Measurements from ENCODE around the gene CACTIN.
"Not testable (repeated sequence)": the region's sequence is repeated elsewhere in the genome, so short reads cannot be mapped to it uniquely, and the experiment has no call there.

Gene CACTIN

DNA sequence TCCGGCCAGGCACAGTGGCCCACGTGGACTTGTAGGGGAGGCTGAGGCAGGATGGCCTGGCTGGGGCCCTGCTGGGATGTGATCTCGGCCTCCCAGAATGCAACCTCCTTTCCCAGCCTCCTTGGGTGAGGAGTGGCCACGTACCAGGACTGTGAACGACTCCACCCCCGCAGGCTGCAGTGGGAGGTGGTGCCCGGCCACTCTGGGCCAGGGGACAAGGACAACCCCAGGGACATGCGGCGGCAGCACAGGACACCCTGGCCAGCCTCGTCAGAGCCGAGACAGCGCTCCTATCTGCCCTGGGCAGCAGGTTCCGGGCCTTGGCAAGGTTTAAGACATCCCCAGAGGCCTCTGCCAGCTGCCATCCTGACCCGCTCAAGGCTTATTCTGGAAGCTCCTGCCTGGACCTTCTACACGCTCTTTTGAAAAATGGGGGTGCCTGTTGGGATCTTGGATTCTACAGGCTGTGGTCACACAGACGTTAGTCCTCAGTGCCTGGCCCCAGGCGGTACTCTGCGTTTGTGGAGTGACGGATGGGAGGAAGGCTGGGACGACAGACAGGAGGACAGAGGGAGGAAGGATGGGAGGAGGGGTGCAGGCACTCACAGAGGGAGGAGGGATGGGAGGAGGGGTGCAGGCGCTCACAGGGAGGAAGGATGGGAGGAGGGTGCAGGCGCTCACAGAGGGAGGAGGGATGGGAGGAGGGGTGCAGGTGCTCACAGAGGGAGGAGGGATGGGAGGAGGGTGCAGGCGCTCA is 19.9 kb upstream of the CACTIN start:
- no peak for DNase-seq (ENCODE audit: low spot score)

DNA sequence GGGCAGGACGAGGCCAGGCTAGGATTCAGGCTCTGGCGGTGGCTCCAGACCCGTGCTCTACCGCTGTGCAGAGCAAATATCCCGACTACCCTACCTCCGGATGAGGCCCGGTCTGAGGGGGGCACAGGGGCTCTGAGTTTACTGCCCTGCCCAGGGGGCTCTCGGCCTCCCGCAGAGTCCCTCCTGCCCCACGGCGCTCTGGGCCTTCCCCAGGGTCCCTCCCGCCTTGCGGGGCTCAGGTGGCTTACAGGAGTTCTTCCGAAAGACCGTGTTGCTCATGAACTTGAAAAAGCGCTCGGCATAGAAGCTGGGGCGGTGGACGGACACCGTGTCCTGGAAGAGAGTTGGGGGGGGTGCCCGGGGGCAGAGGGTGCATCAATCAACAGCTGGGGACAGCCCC is 19.1 kb upstream of the CACTIN start:
- DNase-seq (ENCODE audit: low spot score) = no peak

DNA sequence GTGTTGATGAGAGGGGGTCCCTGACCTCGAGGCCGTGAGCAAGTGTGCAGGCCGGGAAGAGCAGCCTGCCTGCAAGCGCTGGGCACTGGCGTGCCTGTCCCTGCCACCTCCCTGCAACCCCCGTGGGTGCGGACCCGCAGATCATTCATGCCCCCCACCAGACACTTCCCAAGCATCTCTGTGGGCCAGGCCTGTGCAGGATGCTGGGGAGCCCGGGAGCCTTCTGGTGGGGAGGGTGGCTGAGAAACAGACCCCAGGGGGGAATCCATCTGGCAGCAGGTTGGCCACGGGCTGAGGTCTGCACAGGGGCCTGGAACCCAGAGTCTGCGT is 18.4 kb upstream of the CACTIN start:
- DNase-seq (ENCODE audit: low spot score) = no peak

DNA sequence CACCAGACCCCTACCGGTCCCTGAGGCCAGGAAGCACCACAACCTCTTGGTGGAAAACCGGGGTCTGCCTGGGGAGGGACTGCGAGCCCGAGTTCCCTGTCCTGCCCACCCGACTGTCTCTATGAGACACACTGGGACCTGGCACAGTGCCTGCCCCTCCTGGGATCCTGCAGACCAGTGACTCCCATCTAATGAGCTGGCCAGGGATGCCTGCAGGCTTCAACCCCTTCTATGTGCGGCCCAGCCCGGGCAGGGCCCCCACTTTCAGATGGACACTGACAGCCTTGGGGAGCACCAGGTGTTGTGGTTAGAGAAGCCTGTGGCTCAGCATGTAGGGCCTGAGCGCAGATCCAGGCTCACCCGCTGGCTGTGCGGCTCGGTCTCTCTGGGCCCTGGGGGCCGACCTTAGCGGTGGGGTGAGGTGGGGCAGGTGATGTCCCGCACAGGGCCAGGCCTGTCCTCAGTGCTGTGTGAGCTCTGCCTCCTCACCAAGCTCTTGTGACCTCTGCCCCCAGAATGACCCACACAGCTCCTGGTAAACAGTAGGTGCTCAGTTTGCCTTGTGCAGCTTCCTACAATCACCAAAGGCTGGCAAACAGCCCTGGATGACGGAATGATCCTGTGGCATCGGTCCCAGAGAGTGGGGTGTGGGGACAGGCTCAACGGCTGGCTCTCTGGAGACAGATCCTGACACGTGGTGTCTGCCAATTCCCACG is 17.9 kb upstream of the CACTIN start:
- no peak for DNase-seq (ENCODE audit: low spot score)

DNA sequence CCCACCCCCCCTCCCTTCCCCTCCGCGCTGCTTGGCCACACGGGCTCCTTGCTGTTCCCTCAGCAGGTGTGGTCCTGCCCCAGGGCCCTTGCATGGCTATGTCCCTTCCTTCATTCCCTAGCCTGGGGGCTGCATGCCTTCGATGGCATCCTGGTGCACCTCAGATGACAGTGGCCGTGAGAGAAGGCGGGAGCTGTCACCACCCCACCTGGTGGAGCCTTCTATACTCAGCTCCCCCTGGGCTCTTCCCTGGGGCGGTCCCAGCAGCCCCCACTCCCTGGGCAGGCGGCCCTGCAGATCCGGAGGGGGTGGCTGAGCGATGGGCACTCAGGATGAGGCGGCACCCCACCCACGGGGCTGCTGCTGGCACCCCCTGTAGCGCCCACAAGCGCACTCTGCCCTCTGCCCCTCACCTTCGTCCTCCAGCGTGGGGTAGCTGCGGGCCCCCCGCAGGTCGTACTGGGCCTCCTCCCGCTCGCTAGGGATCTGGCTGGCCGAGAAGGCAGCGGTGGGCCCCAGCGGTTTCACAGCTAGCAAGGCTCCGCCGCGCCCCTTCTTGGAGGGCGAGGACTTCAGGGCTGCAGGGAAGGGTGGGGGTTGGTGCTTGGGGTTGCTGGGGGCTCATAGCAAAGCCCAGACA is 17.2 kb upstream of the CACTIN start:
- DNase-seq (ENCODE audit: low spot score) = no peak

DNA sequence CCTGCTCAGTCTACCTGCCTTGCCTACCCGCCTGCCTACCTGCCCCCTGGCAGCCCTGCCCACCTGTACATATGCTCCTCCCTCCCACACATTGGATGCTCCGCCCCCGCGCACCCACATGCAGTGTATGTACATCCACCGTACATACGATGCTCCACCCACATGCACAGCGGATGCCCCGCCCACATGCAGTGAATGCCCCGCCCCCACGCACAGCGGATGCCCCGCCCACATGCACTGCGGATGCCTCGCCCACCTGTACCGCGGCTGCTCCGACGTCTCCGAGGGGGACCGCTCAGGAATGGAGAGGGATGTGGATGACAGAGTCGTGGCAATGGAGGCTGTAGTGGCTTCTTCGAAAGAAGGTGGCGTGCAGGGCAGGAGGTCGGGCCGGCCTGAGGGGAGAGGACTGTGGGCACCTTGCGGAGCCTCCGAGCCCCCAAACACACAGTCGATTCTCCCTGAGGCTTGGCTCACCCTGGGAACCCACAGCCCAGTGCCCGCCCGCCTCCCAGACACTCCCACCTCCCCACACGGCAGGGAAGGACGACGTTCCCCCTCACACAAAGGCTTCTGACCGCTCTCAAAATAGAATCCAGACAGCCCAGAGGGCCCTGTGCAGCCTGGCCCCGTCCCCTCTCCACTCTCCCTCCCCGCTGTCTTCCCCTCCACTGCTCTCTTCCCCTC is 16.5 kb upstream of the CACTIN start:
- DNase-seq (ENCODE audit: low spot score) = no peak

DNA sequence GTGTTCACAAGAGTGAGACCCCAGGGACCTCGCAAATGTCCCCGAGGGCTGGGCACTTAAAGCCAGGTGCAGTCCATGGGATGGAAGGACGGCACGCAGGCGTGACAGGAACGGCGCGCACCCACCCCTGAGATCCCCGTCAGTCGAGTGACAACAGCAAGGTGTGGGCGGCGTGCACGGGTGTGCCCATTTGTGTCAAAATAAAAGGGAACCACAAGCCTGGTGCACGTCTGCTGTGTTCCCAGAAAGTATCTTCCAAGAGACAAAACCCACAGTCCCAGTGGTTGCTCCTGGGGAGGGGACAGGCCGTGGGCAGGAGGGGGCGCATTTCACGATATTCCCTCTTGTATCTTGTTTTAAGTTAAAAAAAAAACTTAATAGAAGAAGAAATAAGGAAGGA is 15.7 kb upstream of the CACTIN start:
- no peak for DNase-seq (ENCODE audit: low spot score)

DNA sequence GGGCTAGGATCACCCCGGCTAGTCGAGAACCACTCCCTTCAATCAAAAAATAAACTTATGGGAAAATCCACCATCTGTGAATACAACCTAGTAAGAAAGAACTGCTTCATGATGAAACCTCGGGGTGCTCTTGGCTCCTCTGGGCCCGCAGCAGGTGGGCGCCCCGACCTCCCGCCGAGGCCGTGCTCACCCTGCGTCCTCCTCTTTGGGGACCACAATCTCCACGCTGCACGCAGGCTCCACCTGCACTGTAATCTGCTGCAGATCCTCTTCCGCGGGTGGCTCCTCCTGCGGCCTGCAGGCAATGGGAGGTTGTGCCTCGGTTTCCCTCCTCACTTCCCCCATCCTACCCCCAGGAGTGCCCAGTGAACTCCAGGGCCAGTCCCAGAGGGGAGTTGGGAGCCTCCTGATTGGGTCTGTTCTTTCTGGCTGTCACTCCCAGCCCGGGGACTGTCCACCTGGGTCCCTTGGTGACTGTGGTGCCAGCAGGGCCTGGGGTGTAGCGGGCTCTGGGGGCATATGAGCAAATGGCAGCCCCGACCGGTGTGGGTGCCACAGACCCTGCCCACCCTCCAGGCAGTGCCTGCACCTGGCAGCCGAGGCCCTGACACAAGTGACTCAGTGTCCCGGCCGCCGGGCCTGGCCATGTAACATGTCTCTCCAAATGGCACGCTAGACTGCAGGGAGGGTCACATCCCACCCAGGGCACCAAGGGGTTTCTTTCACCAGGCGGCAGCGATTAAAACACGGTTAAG is 15.1 kb upstream of the CACTIN start:
- no peak for DNase-seq (ENCODE audit: low spot score)

DNA sequence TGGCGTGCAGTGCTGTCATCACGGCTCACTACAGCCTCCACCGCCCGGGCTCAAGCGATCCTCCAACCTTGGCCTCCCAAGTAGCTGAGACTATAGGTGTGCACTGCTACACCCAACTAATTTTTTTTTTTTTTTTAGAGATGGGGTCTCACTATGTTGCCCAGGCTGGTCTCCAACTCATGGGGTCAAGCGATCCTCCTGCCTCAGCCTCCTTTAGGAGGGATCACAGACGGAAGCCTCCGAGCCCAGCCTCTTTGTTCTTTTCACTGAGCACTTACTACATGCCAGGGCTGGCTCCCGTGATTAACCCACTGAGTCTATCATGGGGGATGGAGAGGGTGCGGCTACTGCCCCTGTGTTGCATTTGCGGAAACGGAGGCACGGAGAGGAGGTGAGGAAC is 12.9 kb upstream of the CACTIN start:
- no peak for DNase-seq (ENCODE audit: low spot score)

DNA sequence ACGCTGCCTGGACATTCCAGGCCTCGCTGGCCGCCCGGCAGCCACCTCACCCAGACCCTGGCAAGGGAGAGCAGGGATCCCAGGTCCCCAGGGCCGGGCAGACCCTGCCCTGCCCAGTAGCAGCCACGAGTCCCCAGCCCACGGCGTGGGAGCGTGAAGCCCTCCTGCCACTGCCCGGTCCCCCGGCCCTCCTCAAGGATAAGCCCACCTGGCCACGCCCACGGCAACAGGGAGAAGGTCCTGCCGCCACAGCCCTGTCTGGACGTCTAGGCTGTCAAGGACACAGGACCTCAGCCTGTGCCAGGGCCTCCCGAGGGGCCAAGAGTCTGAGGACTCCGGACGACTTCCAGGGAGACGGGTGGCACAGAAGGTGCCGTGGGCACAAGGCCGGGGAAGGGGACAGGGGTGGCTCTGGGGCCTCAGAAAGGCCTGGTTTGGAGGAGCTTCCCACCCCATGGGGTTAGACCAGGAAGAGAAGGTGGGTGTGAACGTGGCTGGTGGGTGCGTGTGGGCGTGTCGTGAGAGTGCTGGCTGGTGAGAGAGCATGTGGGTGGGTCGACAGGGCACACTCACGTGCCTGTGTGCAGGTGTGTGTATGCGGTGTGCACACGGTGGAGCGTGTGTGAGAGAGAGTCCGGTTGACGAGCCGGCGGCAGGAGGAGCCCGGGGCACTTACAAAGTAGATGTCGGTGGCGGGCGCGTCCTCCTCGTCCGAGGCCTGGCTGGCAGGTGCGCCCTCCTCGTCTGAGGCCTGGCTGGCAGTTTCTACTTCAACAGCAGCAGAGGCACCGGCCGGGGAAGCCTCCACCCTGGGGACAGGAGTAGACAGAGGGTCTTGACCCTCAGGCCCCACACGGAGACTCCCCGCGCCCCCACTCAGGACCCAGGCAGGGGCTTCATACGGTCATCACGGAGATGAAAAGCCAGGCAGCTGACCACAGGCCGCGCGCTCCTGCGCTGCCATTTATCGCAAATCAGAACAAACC is 11.9 kb upstream of the CACTIN start:
- DNase-seq (ENCODE audit: low spot score) = no peak

DNA sequence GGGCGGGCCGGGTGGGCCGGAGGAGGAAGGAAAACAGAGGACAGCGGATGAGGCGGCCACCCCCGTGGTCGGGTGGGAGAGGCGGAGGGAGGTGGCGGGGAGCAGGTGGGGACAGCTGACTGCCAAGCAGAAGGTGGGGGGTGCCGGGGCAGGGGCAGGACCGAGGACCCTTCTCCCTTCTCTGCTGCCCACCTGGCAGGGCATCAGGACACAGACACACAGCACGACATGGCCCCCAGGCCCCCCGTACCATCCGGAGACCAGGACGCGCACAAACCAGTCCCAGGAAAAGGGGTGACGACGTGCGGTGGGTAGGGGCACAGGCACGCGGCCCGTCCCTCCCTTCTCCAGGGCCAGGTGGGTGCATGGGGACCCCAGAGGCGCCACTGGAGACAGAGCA is 11.0 kb upstream of the CACTIN start:
- no peak for DNase-seq (ENCODE audit: low spot score)

DNA sequence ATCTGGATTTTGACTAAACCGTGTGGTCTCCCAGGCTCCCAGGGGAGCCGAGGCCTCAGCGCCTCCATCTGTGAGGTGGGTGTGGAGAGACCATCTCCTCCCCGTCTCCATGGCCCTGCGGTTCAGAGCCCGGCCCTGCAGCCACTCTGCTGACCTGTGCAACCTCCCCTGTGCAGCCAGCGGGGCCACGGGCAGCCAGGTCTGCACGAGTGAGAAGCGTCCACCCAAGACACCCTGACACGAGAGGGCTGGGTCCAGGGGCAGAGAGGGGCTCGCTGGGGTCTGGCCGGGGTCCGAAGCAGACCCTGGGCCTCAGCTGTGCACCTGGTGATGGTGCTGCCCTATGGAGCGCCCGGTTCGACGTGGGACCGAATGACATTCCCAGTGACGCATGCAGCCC is 10.4 kb upstream of the CACTIN start:
- no peak for DNase-seq (ENCODE audit: low spot score)

DNA sequence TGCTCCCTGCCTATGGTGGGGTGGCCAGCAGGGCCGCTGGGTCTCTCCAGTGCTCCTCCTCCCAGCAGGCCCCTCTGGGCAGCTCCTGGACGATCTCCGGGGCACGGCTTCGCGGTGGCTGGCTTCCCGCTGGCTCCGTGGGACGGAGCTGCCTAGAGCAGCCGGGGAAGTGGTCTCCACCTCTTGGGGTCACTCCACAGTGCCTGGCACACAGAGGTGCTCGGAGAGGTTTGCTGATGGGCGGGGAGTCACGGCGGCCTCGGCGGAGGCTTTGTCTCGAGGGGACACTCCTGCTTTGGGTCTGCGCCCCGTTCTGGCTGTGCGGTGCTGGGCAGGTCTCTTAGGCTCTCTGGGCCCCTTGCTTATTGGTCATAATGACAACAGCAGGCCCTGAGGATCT is 9.9 kb upstream of the CACTIN start:
- no peak for DNase-seq (ENCODE audit: low spot score)

DNA sequence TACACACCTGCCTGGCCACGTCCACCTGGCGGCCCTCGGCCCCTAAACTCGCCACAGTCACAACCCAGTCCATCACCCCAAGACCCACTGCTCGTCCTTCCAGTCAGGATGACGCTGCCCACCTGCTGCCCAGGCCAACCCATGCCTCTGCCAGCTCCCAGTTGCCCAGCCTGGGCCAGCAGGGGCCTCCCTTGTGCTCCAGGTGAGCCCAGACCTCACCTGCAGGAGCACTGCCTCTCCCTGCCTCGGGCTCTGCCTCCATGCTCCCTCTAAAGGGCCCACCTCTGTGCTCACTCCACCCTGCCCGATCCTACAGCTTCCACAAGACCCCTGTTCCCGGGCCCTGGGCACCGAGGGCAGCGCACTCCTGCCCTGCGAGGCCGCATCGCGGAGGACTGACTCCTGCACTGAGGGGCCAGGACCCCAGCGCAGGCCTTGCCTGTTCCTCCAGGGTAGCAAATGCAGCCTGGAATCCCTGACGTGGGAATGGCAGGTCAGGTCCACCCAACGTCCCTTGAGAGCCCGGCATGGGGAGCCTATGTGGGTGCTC is 8.0 kb upstream of the CACTIN start:
- no peak for DNase-seq (ENCODE audit: low spot score)

DNA sequence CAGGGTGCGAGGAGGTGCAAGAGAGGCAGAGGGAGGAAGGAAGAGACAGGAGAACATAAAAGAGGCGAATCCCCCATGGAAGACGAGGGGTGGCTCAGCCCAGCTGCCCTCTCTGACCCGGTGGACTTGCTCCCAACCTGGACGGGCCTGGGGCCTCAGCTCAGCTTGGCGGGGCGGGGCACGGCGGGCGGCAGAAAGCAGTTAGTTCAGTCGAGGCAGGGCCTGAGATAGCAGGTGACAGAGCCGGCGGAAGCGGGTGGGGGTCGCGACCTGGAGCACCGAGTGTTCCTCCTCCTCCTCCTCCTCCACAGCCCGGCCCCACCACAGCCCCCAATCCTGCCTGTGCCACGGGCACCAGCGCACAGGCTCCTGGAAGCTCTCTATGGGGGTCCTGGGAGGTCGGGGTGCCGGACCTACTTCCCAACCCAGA is 7.0 kb upstream of the CACTIN start:
- no peak for DNase-seq (ENCODE audit: low spot score)

DNA sequence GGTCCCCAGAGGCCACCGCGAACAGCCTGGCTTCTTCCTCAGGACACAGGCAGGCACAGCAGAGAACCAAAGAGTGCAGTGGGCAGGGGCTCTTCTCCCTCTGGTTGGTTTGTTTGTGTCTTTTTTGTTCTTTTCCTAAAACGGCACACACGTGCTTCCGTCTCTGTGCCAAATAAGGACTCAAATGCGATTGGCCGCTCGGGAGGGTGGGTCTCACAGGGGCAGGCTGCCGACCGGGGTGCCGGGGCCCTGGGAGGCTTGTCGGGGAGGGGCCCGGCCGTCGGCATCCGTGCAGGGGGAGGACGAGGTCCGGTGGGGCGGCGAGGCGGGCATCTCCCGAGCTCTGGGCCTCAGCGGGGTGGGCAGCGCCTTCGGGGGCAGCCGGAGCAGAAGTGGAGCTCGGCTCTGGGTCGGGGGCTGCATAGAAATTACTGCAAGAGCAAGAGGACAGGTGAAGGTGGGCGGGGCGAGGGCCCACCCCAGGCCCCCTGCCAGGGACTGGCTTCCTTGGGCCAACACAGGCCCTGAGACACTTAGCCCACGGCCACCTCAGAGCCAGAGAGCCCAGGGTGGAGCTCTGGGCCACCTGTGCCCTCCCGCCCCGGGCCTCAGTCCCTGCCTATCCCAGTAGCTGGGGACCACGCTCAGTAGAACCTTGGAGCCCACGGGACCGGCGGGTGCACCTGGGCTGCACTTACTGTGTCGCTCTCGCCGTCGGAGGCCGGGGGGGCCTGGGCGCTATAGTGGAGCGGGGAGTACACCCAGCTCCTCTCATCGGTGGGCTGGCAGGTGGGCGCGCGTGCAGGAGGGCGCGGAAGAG is 6.4 kb upstream of the CACTIN start:
- DNase-seq (ENCODE audit: low spot score) = no peak

DNA sequence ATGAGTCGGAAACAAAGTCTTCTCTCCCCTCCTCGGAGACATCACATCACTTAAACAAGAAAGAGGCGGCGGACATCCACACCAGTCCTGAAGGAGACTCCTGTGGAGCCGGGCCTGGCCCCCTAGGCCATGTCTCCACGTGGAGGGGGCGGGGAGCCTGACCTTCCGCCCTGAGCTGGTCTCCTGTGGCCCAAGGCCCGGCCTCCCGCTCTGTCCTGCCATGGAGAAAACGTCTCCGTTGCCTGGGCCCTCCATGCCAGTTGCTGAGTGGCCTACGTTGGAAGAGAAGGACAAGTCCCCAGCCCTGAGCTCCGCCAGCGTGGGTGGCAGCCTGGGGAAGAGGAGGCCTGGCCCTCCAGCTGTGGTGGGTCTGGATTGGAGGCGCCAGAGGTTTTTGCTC is 5.5 kb upstream of the CACTIN start:
- DNase-seq (ENCODE audit: low spot score) = no peak

DNA sequence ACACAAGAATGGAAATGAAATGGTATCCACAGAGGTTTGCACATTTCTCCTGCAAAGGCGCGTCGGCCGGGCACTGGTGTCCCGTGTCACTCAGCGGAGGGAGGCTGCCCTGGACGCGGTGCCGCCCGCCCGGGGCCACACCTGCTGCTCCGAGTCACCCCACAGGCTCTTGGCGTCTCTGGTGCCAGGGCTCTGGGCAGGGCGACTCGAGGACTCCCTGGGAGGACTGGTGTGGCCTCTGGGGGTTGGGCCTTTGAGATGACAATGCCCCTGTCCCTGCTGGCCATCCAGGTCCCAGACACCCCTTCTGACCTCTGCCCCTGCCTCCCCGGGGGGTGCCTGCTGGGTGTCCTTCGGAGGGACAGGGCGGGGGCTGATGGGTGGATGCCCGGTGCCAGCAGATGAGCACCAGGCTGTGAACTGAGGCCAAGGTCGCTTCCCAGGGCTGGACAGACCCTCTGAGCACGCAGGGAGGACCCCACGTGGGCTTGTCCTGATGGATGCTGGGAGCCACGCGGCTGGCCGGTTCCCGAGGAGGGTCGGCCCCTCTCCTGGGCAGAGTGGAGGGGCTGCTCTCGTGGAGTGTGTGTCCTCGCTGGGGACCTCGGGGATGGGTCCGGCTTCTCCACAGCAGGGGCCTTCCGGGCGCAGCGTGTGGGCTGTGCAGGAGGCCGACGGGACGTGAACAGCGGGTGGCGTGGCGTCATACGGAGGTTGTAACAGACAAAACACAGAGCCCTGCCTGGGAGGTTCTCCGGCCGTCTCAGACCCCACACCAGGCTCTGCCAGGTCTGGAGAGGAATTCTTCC is 4.7 kb upstream of the CACTIN start:
- no peak for DNase-seq (ENCODE audit: low spot score)

DNA sequence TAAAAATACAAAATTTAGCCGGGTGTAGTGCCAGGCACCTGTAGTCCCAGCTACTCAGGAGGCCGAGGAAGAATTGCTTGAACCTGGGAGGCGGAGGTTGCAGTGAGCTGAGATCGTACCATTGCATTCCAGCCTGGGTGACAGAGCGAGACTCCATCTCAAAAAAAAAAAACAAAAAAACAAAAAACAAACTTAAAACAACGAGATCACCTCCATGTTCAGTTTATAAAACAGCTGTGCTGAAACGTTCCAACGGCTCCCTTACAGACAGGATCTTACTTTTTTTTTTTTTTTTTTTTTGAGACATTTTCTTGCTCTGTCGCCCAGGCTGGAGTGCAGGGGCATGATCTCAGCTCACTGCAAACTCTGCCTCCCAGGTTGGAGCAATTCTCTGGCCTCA is 2.2 kb upstream of the CACTIN start:
- DNase-seq (ENCODE audit: low spot score) = not testable (repeated sequence)
